Measurements from ENCODE around the gene CFAP300.

The CFAP300 gene

DNA sequence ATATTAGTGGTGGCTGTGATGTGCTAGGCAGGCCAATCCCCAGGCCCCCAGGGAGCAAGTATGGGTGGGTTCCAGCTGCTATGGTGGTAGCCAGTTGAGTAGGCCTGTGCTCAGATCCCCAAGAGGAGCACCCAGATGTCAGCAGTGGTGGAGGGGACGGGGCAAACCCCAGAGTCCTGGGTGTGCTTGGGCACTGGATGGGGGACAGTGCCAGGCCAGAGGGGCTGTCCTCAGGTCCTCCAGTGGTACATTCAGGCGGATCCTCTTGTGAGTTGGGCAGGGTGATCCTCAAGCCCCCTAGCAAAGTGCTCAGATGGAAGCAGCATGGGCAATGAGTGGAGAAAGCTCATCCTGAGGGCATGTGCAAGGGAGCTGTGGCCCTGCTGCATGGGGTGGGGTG lies 26.0 kb downstream of the CFAP300 start:
- DNase-seq (ENCODE audit: low spot score), result no peak

GRCh38 chr11:102079625-102080024 lies 32.4 kb downstream of the CFAP300 start:
- no peak for DNase-seq (ENCODE audit: low spot score)

DNA sequence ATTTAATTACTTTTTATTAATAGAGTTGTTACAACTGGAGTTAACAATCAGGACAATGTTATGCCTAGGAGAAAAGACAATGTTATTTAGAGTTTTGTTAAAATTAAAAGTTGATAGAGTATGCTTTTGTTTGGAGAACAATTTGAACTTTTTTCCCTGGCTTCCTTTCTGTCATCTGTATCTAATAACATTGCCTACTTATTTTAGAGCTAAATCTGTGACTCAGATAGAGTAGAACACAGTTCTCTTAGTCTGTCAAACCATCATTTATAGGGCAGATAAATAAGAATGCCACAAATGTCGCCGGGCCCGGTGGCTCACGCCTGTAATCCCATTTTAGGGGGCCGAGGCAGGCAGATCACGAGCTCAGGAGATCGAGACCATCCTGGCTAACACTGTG lies 34.1 kb downstream of the CFAP300 start:
- no peak for DNase-seq (ENCODE audit: low spot score)

- no peak for DNase-seq (ENCODE audit: low spot score)
Measured at GRCh38 chr11:102085864-102086551, 38.8 kb downstream of the CFAP300 start.

- no peak for DNase-seq (ENCODE audit: low spot score)
Measured at GRCh38 chr11:102097186-102097585, 49.9 kb downstream of the CFAP300 start.

DNA sequence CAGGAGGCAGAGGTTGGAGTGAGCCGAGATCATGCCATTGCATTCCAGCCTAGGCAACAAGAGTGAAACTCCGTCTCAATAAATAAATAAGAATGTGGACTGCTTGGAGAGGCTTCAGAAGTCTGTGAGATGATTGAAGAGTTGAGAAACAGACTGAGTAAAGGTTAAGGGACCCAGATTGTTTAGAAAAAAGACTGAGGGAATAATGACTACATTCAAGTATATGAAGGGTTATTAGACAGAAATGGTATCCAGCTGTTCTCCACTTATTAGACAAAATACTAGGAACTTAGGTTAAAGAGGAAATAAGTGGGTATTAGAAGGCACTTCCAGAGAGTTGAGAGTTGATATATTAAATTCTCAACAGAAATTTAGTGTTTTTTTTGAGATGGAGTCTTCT lies 52.5 kb downstream of the CFAP300 start:
- DNase-seq (ENCODE audit: low spot score), result no peak

GRCh38 chr11:102108734-102109440 lies 61.6 kb downstream of the CFAP300 start:
- DNase-seq (ENCODE audit: low spot score), result no peak

GRCh38 chr11:102109896-102110760 lies 62.9 kb downstream of the CFAP300 start, which contains the start of gene YAP1:
Gene YAP1 (plus strand): TSS chr11:102110447. CDS start chr11:102110849, 402 bp downstream.
- DNase-seq (ENCODE audit: low spot score), result peak; percentile 49

- DNase-seq (ENCODE audit: low spot score), result no peak
Measured at GRCh38 chr11:102110761-102111010, 63.4 kb downstream of the CFAP300 start.

- no peak for DNase-seq (ENCODE audit: low spot score)
Measured at GRCh38 chr11:102111011-102111786, 64.0 kb downstream of the CFAP300 start.

- peak; percentile 43 for DNase-seq (ENCODE audit: low spot score)
Measured at GRCh38 chr11:102111787-102112508, 64.7 kb downstream of the CFAP300 start.

- no peak for DNase-seq (ENCODE audit: low spot score)
Measured at GRCh38 chr11:102112509-102112821, 65.2 kb downstream of the CFAP300 start.

- no peak for DNase-seq (ENCODE audit: low spot score)
Measured at GRCh38 chr11:102114032-102114431, 66.8 kb downstream of the CFAP300 start.

DNA sequence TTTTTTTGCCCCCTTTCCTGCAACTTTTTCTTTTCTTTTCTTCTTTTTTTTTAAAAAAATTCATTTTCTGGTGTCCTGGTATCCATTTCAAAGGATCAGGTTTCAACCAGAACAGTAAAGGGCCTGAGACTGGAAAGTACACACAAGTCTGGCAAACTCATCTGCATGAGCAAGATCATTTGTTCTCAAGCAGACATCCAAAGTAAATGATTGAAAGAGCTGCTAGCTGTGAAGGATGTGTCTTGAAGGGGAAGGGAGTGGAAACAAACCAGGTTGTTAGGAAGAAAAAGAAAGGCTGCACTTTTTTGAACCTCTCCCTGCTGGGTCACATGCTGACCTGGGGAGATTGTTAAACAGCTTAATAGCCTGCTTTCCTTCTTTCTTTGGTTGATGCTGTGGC lies 68.3 kb downstream of the CFAP300 start:
- no peak for DNase-seq (ENCODE audit: low spot score)

- no peak for DNase-seq (ENCODE audit: low spot score)
Measured at GRCh38 chr11:102116453-102117205, 69.4 kb downstream of the CFAP300 start.

- no peak for DNase-seq (ENCODE audit: low spot score)
Measured at GRCh38 chr11:102117472-102118113, 70.4 kb downstream of the CFAP300 start.

DNA sequence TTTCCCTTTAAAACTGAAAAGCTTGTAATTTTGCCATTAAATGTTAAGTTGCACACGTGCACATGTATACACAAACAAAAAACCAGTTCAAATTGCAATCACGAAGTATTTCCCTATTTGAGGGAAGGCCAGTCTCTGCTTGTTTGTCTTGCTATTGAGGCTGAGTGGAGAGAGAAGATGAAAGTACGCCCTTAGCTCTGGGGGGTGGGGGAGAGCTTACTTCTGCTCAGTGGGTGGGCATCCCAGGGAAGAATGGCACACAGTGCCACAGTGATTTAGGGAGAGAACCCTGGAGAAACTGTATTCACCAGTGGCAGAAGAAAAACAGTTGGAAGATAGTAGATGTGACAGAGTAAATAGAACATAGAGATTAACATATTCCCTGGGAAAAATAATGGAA lies 71.7 kb downstream of the CFAP300 start:
- no peak for DNase-seq (ENCODE audit: low spot score)

DNA sequence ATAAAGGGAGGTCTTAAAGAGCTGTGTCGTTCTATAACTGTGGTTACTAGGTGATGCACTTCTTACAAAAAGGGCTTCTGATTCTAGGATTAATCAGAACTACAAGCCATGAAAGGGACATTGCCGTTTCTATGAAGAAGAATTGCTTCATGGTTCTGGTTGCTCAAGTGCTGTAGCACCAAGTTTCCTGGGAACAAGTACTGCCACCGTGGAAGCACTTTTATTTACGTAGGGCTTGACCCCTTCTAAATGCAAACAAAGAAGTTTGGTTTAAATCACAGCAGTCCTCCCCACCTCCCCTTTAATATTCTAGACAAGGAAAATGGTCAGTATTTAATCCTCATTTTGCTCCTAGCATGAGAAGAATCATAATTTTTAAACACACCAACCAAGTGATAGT lies 72.8 kb downstream of the CFAP300 start:
- no peak for DNase-seq (ENCODE audit: low spot score)

GRCh38 chr11:102120437-102120973 lies 73.3 kb downstream of the CFAP300 start:
- no peak for DNase-seq (ENCODE audit: low spot score)

GRCh38 chr11:102121329-102121728 lies 74.1 kb downstream of the CFAP300 start:
- no peak for DNase-seq (ENCODE audit: low spot score)

Measured in CD4-positive, alpha-beta T cell treated with Interleukin-15 for 4 hours (primary cell).